ENCODE results near the gene PTCD3.

- TF ChIP-seq, protein P1, sequence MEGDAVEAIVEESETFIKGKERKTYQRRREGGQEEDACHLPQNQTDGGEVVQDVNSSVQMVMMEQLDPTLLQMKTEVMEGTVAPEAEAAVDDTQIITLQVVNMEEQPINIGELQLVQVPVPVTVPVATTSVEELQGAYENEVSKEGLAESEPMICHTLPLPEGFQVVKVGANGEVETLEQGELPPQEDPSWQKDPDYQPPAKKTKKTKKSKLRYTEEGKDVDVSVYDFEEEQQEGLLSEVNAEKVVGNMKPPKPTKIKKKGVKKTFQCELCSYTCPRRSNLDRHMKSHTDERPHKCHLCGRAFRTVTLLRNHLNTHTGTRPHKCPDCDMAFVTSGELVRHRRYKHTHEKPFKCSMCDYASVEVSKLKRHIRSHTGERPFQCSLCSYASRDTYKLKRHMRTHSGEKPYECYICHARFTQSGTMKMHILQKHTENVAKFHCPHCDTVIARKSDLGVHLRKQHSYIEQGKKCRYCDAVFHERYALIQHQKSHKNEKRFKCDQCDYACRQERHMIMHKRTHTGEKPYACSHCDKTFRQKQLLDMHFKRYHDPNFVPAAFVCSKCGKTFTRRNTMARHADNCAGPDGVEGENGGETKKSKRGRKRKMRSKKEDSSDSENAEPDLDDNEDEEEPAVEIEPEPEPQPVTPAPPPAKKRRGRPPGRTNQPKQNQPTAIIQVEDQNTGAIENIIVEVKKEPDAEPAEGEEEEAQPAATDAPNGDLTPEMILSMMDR (IDR thresholded peaks at IDR 0.05), result no peak
- no peak for TF ChIP-seq POLR2A (IDR thresholded peaks at IDR 0.05)
Observed at GRCh38 chr2:86139981-86140380, 33.9 kb downstream of the PTCD3 start.
